Nephron (organoid): Measurements from ENCODE around the gene AOPEP.

ENCODE experiments used
- H3K27ac Mint-ChIP-seq, 3 experiments: 2 replicates each; pipeline ENCODE4 v1.8.0; 2020; ENCODE audit warnings: mixed read lengths in 3 of 3, mild to moderate bottlenecking in 2 of 3, moderate library complexity in 1 of 3
- H3K27me3 Mint-ChIP-seq: 2 replicates; pipeline ENCODE4 v1.8.0; 2021; ENCODE audit warnings: low read depth, mild to moderate bottlenecking, moderate library complexity, mixed read lengths
- H3K36me3 Mint-ChIP-seq: 2 replicates; pipeline ENCODE4 v1.8.0; 2020; ENCODE audit warnings: low read depth, mixed read lengths
- H3K4me1 Mint-ChIP-seq: 2 replicates; pipeline ENCODE4 v1.8.0; 2020; ENCODE audit warnings: mixed read lengths
- H3K4me3 Mint-ChIP-seq, 3 experiments: 2 replicates each; pipeline ENCODE4 v1.8.0; 2020; ENCODE audit warnings: mild to moderate bottlenecking in 3 of 3, mixed read lengths in 3 of 3, moderate library complexity in 2 of 3
- H3K9me3 Mint-ChIP-seq: 2 replicates; pipeline ENCODE4 v1.8.0; 2020; ENCODE audit warnings: mixed read lengths
- CTCF ChIP-seq, 3 experiments: fragments of 200-600 bp; sonication (generic); IDR thresholded peaks; one replicate each; pipeline ENCODE4 v1.5.0; 2021; ENCODE audit warnings: antibody characterized with exemption in 3 of 3; ENCODE audit not compliant: unreplicated experiment in 3 of 3

The AOPEP gene

GRCh38 chr9:94864196-94864595, 137.7 kb downstream of the AOPEP start:
- Mint-ChIP-seq H3K9me3 (no peaks in the 10 kb centered on the region), H3K4me3 (peak overlapping the region in 1 of 3 experiments; percentile 39)
- no peak for TF ChIP-seq CTCF (IDR thresholded peaks at IDR 0.05; ENCODE audit: unreplicated experiment in 3 of 3)

GRCh38 chr9:94864862-94865509, 138.5 kb downstream of the AOPEP start:
- Mint-ChIP-seq H3K4me3 (no peak overlapping the region), H3K36me3 (peaks cover under 1% of the 10 kb centered on the region), H3K27me3 (no peaks in the 10 kb centered on the region), H3K27ac (peak overlapping the region; percentile 83 to 92 (median 83)), H3K4me1 (peaks cover 74% of the 10 kb centered on the region), H3K9me3 (no peaks in the 10 kb centered on the region)
- TF ChIP-seq CTCF (IDR thresholded peaks at IDR 0.05; ENCODE audit: unreplicated experiment in 3 of 3) = no peak

More at GRCh38 chr9:94864196-94864595, 137.7 kb downstream of the AOPEP start:
- peaks cover 70% of the 10 kb centered on the region for H3K4me1 Mint-ChIP-seq
- peak overlapping the region; percentile 41 to 83 (median 45) for H3K27ac Mint-ChIP-seq
- peaks cover 8% of the 10 kb centered on the region for H3K36me3 Mint-ChIP-seq
- H3K27me3 Mint-ChIP-seq = no peaks in the 10 kb centered on the region

GRCh38 chr9:94865582-94866452, 139.3 kb downstream of the AOPEP start:
- H3K4me3 Mint-ChIP-seq = peak overlapping the region in 2 of 3 experiments; percentile 6 to 36
- H3K36me3 Mint-ChIP-seq = no peaks in the 10 kb centered on the region
- H3K9me3 Mint-ChIP-seq = no peaks in the 10 kb centered on the region
- TF ChIP-seq CTCF (IDR thresholded peaks at IDR 0.05; ENCODE audit: unreplicated experiment in 3 of 3) = no peak
- H3K4me1 Mint-ChIP-seq = peaks cover 73% of the 10 kb centered on the region
- no peaks in the 10 kb centered on the region for H3K27me3 Mint-ChIP-seq
- peak overlapping the region; percentile 83 to 92 (median 83) for H3K27ac Mint-ChIP-seq

GRCh38 chr9:94866770-94867169, 140.3 kb downstream of the AOPEP start:
- no peaks in the 10 kb centered on the region for H3K36me3 Mint-ChIP-seq
- H3K4me3 Mint-ChIP-seq = peak overlapping the region in 2 of 3 experiments; percentile 13 to 41
- no peak for TF ChIP-seq CTCF (IDR thresholded peaks at IDR 0.05; ENCODE audit: unreplicated experiment in 3 of 3)
- peaks cover 74% of the 10 kb centered on the region for H3K4me1 Mint-ChIP-seq
- peak overlapping the region; percentile 84 to 96 (median 95) for H3K27ac Mint-ChIP-seq
- no peaks in the 10 kb centered on the region for H3K27me3 Mint-ChIP-seq
- no peaks in the 10 kb centered on the region for H3K9me3 Mint-ChIP-seq

GRCh38 chr9:94867281-94867841, 140.9 kb downstream of the AOPEP start:
- Mint-ChIP-seq H3K9me3 (no peaks in the 10 kb centered on the region), H3K4me1 (peaks cover 79% of the 10 kb centered on the region), H3K27ac (peak overlapping the region; percentile 84 to 96 (median 95)), H3K4me3 (peak overlapping the region in 2 of 3 experiments; percentile 13 to 41), H3K36me3 (no peaks in the 10 kb centered on the region), H3K27me3 (no peaks in the 10 kb centered on the region)
- TF ChIP-seq CTCF (IDR thresholded peaks at IDR 0.05; ENCODE audit: unreplicated experiment in 3 of 3) = no peak
